Measurements from ENCODE around the gene SRCAP.

Gene SRCAP

GRCh38 chr16:30760001-30760559 lies 61.1 kb downstream of the SRCAP start:
- DNase-seq = no peak

- no peak for DNase-seq
Observed at GRCh38 chr16:30760577-30761426, 61.8 kb downstream of the SRCAP start.

GRCh38 chr16:30761427-30761927 lies 62.5 kb downstream of the SRCAP start:
- DNase-seq = peak; percentile 13 to 70 (median 62)

DNA sequence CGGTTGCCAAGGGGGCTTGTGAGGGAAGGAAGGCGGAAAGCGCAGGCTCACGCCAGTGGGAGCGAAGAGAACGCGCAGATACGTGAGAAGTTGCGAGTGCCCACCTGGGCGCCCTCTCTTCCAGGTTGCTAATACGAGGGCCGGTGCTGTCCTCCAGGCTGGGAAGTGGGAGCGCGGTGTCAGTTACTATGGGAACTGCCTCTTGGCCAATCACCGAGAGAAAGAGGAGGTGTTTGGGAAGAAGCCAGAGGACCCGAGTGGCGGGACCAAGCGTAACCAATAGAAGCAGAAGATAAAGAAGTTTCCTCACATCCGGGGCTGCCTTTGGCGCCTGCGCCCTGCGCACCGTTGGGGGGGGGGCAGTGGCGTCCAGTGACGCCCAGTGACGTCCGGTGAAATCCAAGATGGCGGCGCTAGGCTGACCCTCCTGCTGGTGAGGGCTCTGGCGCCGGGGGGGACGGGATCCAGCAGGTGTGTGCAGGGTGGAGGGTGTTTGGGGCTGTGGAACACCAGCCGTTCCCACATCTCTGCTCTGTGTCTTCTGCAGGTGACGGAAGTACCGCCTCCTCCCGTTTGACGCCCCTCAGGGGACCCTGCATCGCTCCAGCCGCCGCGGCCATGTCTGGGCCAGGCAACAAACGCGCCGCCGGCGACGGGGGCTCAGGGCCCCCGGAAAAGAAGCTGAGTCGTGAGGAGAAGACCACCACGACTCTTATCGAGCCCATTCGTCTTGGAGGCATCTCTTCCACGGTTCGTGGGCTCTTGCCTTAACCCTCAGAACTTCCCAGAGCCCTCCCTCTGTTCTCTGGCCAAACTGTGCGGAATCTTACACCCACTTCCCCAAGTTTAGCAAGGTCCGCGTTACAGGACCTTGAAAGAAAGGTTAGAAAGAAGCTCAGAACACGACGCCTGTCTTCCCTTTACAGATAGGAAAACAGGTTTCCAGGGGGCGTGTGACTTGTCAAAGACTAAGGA lies 63.2 kb downstream of the SRCAP start, which contains the start of the genes CFAP119 and RNF40:
TSS of gene CFAP119 (minus strand) at position 135 of the 975 bp plus-strand sequence. CDS start 314 bp downstream, outside the sequence.
TSS of gene RNF40 (plus strand) at position 395 of the 975 bp plus-strand sequence. CDS start at position 619, 224 bp downstream.
- peak; percentile 85 to 99 (median 97) for DNase-seq

DNA sequence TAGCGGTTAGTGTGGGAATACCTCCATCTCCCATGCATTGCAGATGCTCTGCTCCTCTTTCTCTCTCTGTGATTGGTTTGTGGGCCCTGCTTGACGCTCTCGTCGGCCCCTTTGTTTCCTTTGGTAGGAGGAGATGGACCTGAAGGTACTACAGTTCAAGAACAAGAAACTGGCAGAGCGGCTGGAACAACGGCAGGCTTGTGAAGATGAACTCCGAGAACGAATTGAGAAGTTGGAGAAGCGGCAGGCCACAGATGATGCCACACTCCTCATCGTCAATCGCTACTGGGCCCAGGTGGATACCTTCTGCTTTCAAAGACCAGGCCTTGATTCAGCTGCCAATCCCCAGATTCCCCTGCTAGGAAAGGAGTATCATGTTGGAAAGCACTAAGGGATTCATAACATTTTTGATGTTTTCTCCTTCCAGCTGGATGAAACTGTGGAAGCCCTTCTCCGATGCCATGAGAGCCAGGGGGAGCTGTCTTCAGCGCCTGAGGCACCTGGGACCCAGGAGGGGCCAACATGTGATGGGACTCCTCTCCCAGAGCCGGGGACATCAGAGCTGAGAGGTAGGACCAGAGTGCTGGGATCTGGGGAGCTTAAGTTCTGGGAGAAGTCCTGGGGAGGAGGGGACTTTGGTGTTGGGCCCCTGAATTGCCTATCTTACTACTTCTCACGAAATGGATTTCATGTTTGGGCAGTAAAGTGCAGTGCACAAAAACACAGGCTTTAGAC lies 64.2 kb downstream of the SRCAP start:
- DNase-seq = no peak

DNA sequence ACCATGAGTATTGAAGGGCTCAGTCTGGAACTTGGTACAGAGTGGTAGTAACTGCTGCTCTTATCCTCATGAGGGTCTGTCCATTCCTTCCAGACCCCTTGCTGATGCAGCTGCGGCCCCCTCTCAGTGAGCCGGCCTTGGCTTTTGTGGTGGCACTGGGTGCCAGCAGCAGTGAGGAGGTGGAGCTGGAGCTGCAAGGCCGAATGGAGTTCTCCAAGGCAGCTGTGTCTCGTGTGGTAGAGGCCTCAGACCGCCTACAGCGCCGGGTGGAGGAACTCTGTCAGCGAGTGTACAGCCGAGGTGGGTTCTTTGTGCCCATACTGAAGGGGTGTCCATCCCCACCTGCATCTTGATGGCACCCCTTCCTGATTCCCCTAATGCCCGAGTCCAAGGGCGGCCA lies 65.1 kb downstream of the SRCAP start:
- DNase-seq = no peak

DNA sequence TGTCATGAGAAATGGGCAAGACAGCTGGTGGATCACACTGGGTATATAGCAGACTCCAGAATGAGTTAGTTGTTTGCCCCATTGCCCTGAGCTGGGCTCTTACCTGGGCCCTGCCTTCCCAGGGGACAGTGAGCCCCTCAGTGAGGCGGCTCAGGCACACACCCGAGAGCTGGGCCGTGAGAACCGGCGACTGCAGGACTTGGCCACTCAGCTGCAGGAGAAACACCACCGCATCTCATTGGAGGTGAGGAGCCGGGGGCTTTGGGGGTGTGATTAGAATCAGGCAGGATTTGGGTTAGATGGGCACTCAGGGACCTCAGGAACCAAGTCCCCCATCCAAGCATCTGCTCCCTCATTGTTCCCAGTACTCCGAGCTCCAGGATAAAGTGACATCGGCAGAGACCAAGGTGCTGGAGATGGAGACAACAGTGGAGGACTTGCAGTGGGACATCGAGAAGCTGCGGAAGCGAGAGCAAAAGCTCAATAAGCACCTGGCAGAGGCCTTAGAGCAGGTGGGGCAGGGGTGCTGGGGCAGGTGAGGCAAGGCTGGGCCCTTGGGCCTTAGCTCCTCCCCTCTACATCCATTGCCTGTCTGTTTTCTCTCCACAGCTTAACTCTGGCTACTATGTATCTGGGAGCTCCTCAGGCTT lies 66.0 kb downstream of the SRCAP start:
- no peak for DNase-seq

DNA sequence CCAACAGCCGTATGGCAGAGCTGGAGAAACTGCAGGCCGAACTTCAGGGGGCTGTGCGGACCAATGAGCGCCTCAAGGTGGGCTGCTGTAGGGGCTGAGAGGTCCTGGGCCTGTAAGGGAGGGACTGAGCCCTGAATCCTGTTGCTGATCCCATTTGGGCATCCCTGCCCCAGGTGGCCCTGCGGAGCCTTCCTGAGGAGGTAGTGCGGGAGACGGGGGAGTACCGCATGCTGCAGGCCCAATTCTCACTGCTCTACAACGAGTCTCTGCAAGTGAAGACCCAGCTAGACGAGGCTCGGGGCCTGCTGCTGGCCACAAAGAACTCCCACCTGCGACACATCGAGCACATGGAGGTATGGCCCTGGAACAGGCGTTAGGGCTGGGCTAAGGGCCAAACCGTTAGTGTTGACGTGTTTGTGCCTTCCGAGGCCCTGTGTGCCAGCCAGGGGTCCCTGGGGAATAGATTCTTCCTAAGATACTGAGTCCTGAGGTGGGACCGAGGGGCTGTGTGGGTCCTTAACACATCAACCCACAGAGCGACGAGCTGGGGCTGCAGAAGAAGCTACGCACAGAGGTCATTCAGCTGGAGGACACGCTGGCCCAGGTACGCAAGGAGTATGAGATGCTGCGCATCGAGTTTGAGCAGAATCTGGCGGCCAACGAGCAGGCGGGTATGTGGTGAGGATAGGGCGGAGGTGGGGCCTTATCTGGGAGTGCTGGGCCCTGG lies 67.4 kb downstream of the SRCAP start:
- DNase-seq = no peak

- no peak for DNase-seq
Observed at GRCh38 chr16:30766933-30767284, 67.9 kb downstream of the SRCAP start.

GRCh38 chr16:30767767-30768465 lies 68.9 kb downstream of the SRCAP start:
- no peak for DNase-seq

DNA sequence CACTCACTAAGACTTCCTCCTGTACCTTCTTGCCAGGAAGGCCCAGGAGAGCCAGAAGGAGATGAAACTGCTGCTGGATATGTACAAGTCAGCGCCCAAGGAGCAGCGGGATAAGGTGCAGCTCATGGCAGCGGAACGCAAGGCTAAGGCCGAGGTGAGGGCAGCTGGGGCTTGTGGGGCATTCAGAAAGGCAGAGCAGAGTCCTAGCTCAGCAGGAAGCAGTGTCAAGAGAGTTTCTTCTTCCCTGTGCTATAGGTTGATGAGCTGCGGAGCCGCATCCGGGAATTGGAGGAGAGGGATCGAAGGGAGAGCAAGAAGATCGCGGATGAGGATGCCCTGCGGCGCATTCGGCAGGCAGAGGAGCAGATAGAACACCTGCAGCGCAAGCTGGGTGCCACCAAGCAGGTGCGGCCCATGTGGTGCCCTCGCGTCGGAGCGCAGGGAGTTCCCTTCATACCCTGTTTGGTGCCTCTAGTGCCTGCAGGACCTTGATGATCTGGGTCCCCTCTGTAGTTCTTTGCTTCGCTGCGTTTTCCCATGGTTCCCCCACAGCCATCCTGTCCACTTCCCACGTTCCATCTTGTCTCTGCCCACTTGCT lies 69.7 kb downstream of the SRCAP start:
- no peak for DNase-seq

- DNase-seq = peak in 1 of 3 experiments; percentile 4
Observed at GRCh38 chr16:30769379-30770089, 70.6 kb downstream of the SRCAP start.

GRCh38 chr16:30771726-30772125 lies 72.8 kb downstream of the SRCAP start:
- DNase-seq = no peak

- no peak for DNase-seq
Observed at GRCh38 chr16:30773826-30774225, 74.9 kb downstream of the SRCAP start.

DNA sequence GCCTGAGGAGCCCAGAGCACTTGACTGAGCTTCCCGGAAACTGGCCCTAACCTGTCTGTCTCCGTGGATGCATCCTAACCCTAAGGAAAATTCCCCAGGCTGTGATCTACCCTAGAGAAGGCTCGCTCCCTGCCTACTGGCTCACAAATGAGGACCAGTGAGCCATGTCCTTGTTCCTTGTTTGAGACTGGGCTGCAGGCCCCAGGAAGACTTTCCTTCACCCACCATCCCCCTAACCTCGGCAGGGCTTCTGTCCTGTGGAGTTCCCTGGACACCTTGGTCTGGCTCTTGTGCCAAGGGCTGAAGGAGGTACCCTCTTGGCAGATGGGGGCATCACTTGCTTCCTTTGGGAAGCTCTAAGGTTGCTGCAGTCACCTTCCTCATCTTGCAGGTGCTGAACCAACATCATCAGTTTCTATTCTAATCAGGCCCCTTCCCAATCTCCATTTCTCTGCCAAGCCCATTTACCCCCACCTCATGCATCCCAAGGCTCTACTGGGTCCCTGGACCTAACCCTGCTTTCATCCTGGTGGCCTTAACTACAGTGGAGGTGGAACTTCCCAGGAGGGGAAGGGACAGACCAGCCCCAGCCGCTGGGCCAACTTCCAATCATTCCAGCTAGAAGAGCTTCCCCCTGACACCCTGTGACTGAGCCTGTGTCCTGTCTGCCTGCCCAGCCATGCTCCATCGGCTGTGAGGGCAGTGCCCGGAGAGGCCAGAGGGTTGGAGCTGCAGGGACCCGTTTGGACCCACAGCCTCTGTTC lies 75.6 kb downstream of the SRCAP start:
- peak in 1 of 3 experiments; percentile 38 for DNase-seq

GRCh38 chr16:30775131-30775391 lies 76.1 kb downstream of the SRCAP start:
- no peak for DNase-seq

GRCh38 chr16:30775392-30776188 lies 76.6 kb downstream of the SRCAP start:
- peak; percentile 45 to 86 (median 85) for DNase-seq

All from NCI-H1417 (cell line).